SJCRH30 (cell line): ENCODE data around the gene RUFY3. TPM values are rescaled to one million over a fixed set of nuclear protein-coding genes. Genes with fewer than 3 reads are reported as not detected.
A peak's percentile ranks its signal among the peaks of the same experiment; 100 is the strongest.
"Not testable (repeated sequence)": the region's sequence is repeated elsewhere in the genome, so short reads cannot be mapped to it uniquely, and the experiment has no call there.

Experiments used
- DNase-seq, 2 experiments: peaks; one replicate each; pipeline ENCODE4 v3.0.0-alpha.2; 2015 to 2020
- H3K27ac ChIP-seq: fragments of 250-450 bp; sonication (Bioruptor Pico); 2 replicates; pipeline ENCODE4 v1.5.1; 2020; ENCODE audit warnings: mild to moderate bottlenecking, moderate library complexity
- H3K27me3 ChIP-seq: fragments of 250-450 bp; sonication (Bioruptor Pico); 2 replicates; pipeline ENCODE4 v1.5.1; 2020; ENCODE audit warnings: mild to moderate bottlenecking, moderate library complexity
- H3K36me3 ChIP-seq: fragments of 250-450 bp; sonication (Bioruptor Pico); 2 replicates; pipeline ENCODE4 v1.5.1; 2020; ENCODE audit warnings: mild to moderate bottlenecking, moderate library complexity
- H3K4me1 ChIP-seq: fragments of 250-450 bp; sonication (Bioruptor Pico); 2 replicates; pipeline ENCODE4 v1.5.1; 2020; ENCODE audit warnings: mild to moderate bottlenecking, moderate library complexity
- H3K4me3 ChIP-seq: fragments of 250-450 bp; sonication (Bioruptor Pico); 2 replicates; pipeline ENCODE4 v1.5.1; 2020; ENCODE audit warnings: mild to moderate bottlenecking, moderate library complexity
- H3K9me3 ChIP-seq: fragments of 250-450 bp; sonication (Bioruptor Pico); replicated peaks from 2 replicates; pipeline ENCODE4 v1.5.1; 2020; ENCODE audit warnings: mild to moderate bottlenecking, moderate library complexity
- total RNA-seq: library from RNA; depleted of rRNA; stranded (reverse); fragments of >200 nt; shearing (Covaris generic); gene quantifications from 2 replicates; pipeline ENCODE4 v1.2.3, GENCODE V29; 2014; rRNA removed

The RUFY3 gene
- total RNA-seq, result 64.4 and 70.3 TPM in 2 replicates

- DNase-seq, result peak; percentile 86 to 94
- Histone ChIP-seq H3K4me1 (peaks cover 12% of the 10 kb centered on the region), H3K36me3 (no peaks in the 10 kb centered on the region), H3K27me3 (no peaks in the 10 kb centered on the region), H3K27ac (peak within 1 kb of the TSS; percentile 34; the same call in 1 of the 2 replicates), H3K4me3 (peak within 1 kb of the TSS; percentile 59), H3K9me3 (no peaks in the 10 kb centered on the region)
These were observed at the start of gene RUFY3 for GRCh38 chr4:70721747-70722146. Gene RUFY3, plus strand, starts transcription at chr4:70721964. Its CDS starts 610 bp downstream, at chr4:70722574.

DNA sequence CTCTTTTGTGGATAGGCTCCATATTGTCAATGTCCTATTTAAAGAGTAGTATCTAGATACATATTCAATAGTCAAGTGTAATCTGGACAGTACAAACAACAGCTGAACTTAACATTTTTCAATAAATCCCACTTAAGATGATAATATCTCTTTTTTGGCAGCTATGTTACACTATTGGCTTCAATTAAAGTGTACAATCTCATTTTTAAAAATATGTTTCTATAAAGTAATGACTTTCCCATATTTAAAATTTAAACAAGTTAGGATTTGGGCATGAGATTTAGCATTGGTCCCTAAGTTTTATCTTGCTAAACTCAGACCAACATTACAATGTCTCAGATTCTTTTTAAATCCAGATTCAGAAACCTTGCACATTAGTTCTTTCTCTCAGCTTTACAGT lies 47.6 kb upstream of the RUFY3 start:
- no peaks in the 10 kb centered on the region for H3K4me1 ChIP-seq
- peaks cover 12% of the 10 kb centered on the region for H3K27me3 ChIP-seq
- no peak overlapping the region for H3K27ac ChIP-seq
- no peak for DNase-seq
- H3K9me3 ChIP-seq, result no peaks in the 10 kb centered on the region
- H3K36me3 ChIP-seq, result no peaks in the 10 kb centered on the region
- no peak overlapping the region for H3K4me3 ChIP-seq

- H3K27me3 ChIP-seq, result peaks cover 12% of the 10 kb centered on the region
- no peak for DNase-seq
- H3K9me3 ChIP-seq, result no peaks in the 10 kb centered on the region
- H3K27ac ChIP-seq, result no peak overlapping the region
- H3K4me1 ChIP-seq, result no peaks in the 10 kb centered on the region
- no peak overlapping the region for H3K4me3 ChIP-seq
- H3K36me3 ChIP-seq, result no peaks in the 10 kb centered on the region
These were observed 47.0 kb upstream of the RUFY3 start for GRCh38 chr4:70674731-70675130.

DNA sequence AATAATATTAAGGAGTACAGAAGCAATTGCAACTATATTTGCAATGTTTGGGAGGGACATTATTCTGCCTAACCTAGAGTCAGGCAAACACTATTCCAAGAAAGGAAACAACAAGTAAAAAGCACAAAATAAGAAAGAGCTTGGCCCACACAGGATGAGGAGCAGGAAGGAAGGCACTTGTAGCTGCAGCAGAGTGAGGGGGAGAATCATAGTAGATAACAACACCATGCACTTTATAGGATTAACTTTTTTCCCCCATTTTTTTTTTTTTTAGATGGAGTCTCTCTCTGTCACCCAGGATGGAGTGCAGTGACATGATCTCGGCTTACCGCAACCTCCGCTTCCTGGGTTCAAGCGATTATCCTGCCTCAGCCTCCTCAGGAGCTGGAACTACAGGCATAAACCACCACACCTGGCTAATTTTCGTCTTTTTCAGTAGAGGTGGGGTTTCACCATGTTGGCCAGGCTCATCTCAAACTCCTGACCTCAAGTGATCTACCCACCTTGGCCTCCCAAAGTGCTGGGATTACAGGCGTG lies 45.1 kb upstream of the RUFY3 start:
- Histone ChIP-seq H3K27me3 (peaks cover 12% of the 10 kb centered on the region), H3K36me3 (no peaks in the 10 kb centered on the region), H3K27ac (no peak overlapping the region), H3K4me3 (no peak overlapping the region), H3K4me1 (no peaks in the 10 kb centered on the region), H3K9me3 (no peaks in the 10 kb centered on the region)
- DNase-seq, result no peak

DNA sequence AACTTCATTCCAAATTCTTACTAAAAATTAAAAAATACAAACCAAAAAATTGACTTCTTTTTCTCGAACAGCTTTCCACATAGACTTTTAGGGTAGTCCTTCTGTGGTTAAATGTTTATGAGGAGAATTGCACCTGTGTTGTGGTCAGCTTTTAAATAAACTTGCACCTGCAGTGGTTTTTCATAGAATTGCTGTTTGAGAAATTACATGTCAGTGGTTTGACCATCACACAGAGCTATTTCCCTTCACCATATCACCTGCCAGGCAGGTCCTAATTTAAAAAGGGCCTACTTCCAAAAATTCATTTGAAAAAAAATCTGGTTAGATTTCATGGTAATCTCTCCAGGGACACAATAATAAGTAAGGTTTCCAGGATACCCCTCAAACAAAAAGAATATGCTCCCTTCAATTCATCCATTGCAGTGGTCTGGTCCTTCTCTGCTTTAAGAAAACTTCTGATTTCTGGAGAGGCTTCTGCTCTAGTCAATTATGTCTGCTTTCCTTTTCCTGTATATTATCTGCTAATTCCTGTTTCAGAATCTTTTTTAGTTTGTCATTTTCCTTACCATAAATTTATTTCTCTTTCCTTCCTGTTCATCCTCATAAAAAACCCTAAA lies 43.3 kb upstream of the RUFY3 start:
- Histone ChIP-seq H3K4me1 (no peaks in the 10 kb centered on the region), H3K4me3 (no peak overlapping the region), H3K9me3 (no peaks in the 10 kb centered on the region), H3K36me3 (no peaks in the 10 kb centered on the region), H3K27ac (no peak overlapping the region), H3K27me3 (peaks cover 5% of the 10 kb centered on the region; the same call in 1 of the 2 replicates)
- DNase-seq, result no peak

- H3K27ac ChIP-seq, result no peak overlapping the region
- DNase-seq, result no peak
- no peaks in the 10 kb centered on the region for H3K36me3 ChIP-seq
- no peak overlapping the region for H3K4me3 ChIP-seq
- H3K27me3 ChIP-seq, result no peaks in the 10 kb centered on the region
- no peaks in the 10 kb centered on the region for H3K9me3 ChIP-seq
- no peaks in the 10 kb centered on the region for H3K4me1 ChIP-seq
These were observed 40.8 kb upstream of the RUFY3 start for GRCh38 chr4:70680934-70681333.

- Histone ChIP-seq H3K36me3 (no peaks in the 10 kb centered on the region), H3K27me3 (no peaks in the 10 kb centered on the region; the same call in 1 of the 2 replicates), H3K4me1 (no peaks in the 10 kb centered on the region), H3K4me3 (no peak overlapping the region), H3K9me3 (no peaks in the 10 kb centered on the region), H3K27ac (no peak overlapping the region)
- no peak for DNase-seq
These were observed 40.1 kb upstream of the RUFY3 start for GRCh38 chr4:70681704-70682103.

DNA sequence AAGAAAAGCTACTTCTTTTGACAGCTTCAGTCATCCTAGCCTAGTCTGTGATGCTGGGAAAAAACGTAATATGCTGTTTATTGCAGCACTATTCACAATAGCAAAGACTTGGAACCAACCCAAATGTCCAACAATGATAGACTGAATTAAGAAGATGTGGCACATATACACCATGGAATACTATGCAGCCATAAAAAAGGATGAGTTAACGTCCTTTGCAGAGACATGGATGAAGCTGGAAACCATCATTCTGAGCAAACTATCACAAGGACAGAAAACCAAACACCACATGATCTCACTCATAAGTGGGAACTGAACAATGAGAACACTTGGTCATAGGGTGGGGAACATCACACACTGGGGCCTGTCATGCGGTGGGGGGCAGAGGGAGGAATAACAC lies 39.6 kb upstream of the RUFY3 start:
- H3K4me1 ChIP-seq, H3K36me3 ChIP-seq: not testable (repeated sequence)

GRCh38 chr4:70687392-70687791 lies 34.4 kb upstream of the RUFY3 start:
- peak overlapping the region; percentile 68 for H3K27ac ChIP-seq
- peaks cover 7% of the 10 kb centered on the region for H3K4me1 ChIP-seq
- H3K36me3 ChIP-seq, result peaks cover 14% of the 10 kb centered on the region
- no peaks in the 10 kb centered on the region for H3K9me3 ChIP-seq
- no peaks in the 10 kb centered on the region; the same call in 1 of the 2 replicates for H3K27me3 ChIP-seq
- DNase-seq, result peak in 1 of 2 experiments; percentile 10
- peak overlapping the region; percentile 93 for H3K4me3 ChIP-seq

More for the DNA sequence above, 39.6 kb upstream of the RUFY3 start:
- not testable (repeated sequence) for DNase-seq, H3K27me3 ChIP-seq, H3K27ac ChIP-seq, H3K4me3 ChIP-seq, H3K9me3 ChIP-seq

DNA sequence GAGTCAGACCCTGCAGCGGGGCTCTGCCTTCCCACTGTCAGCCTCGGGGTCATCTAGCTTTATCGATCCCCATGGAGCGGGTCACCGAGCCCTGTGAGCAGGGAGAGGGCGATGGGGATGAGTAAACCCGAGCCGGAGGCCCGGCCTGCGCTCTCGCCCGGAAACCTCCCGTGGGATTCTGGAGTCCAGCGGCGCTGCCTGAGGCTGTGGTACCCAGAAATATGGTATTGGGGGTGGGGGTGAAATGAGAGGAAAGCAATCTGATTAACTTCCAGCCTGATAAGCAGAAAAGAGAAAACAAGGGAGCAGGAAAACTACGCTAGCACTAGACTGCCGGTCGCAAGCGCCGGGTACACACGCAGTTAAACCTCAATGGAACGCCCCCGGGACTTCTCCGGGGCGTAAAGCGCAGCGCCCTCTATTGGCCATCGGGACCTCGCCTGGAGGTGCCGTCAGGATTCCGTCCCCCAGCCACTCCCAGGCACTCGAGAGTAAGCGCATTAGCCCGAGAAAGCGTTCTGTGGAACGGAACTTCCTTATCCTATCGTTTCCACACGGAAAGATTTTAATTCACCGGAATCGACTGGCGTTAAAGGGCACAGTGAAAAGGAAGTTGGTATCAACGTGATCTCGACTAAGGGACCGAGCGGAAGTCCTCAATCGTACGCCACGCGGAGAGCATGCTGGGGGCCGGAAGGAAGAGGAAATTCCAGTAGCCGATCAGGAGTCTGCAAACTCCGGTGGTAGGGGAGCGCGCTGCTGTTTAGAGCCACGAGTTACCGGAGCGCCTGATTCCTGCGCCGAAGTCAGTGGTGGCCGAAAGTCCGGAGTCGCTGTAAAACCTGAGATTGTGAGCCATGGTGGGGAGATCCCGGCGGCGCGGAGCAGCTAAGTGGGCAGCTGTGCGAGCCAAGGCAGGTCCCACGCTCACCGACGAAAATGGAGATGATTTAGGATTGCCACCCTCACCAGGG lies 33.7 kb upstream of the RUFY3 start, which contains the start of gene UTP3:
Gene UTP3, plus strand, starts transcription at position 712 of the 974 bp plus-strand sequence. Its CDS starts 146 bp downstream, at position 858.
- H3K4me3 ChIP-seq, result peak within 1 kb of the TSS; percentile 93
- no peaks in the 10 kb centered on the region; the same call in 1 of the 2 replicates for H3K27me3 ChIP-seq
- peaks cover 7% of the 10 kb centered on the region for H3K4me1 ChIP-seq
- peak; percentile 95 to 99 for DNase-seq
- peak within 1 kb of the TSS; percentile 68 for H3K27ac ChIP-seq
- H3K9me3 ChIP-seq, result no peaks in the 10 kb centered on the region
- peaks cover 21% of the 10 kb centered on the region for H3K36me3 ChIP-seq

GRCh38 chr4:70688795-70689231 lies 33.0 kb upstream of the RUFY3 start:
- no peak for DNase-seq
- Histone ChIP-seq H3K4me1 (peaks cover 7% of the 10 kb centered on the region), H3K36me3 (peaks cover 22% of the 10 kb centered on the region), H3K27me3 (no peaks in the 10 kb centered on the region; the same call in 1 of the 2 replicates), H3K4me3 (peak overlapping the region; percentile 93), H3K9me3 (no peaks in the 10 kb centered on the region), H3K27ac (peak overlapping the region; percentile 68)

GRCh38 chr4:70691661-70692060 lies 30.1 kb upstream of the RUFY3 start:
- H3K36me3 ChIP-seq, result peaks cover 22% of the 10 kb centered on the region
- no peak overlapping the region for H3K27ac ChIP-seq
- peaks cover 7% of the 10 kb centered on the region for H3K4me1 ChIP-seq
- no peak for DNase-seq
- H3K9me3 ChIP-seq, result no peaks in the 10 kb centered on the region
- H3K4me3 ChIP-seq, result no peak overlapping the region
- H3K27me3 ChIP-seq, result no peaks in the 10 kb centered on the region; the same call in 1 of the 2 replicates

DNA sequence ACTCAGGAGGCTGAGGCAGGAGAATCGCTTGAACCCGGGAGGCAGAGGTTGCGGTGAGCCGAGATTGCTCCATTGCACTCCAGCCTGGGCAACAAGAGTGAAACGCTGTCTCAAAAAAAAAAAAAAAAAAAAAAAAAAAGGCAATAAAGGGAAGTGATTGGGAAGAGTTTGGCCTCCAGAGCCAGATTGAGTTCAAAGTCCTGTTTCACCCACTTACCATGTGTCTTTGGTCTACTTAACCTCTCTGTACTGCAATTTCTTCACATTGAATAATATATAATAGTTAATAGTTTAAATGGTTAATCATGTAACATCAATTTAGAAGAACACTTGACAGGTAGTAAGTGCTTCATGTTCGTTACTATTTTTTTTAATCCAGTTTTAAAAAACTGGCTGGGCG lies 27.1 kb upstream of the RUFY3 start:
- not testable (repeated sequence) for H3K4me1 ChIP-seq, H3K27me3 ChIP-seq, DNase-seq, H3K9me3 ChIP-seq, H3K27ac ChIP-seq, H3K4me3 ChIP-seq
- peaks cover 19% of the 10 kb centered on the region for H3K36me3 ChIP-seq

- H3K27ac ChIP-seq, H3K27me3 ChIP-seq, H3K36me3 ChIP-seq, H3K4me1 ChIP-seq, DNase-seq, H3K4me3 ChIP-seq, H3K9me3 ChIP-seq: not testable (repeated sequence)
These were observed 23.3 kb upstream of the RUFY3 start for GRCh38 chr4:70698435-70698834.

GRCh38 chr4:70700712-70701111 lies 21.1 kb upstream of the RUFY3 start:
- DNase-seq, result no peak
- Histone ChIP-seq H3K4me1 (no peaks in the 10 kb centered on the region), H3K36me3 (no peaks in the 10 kb centered on the region), H3K4me3 (no peak overlapping the region), H3K9me3 (no peaks in the 10 kb centered on the region), H3K27ac (no peak overlapping the region), H3K27me3 (no peaks in the 10 kb centered on the region)
